Left ventricle myocardium superior (tissue), 1 donor: Measurements from ENCODE around the gene CA10. TPM values are rescaled to one million over a fixed set of nuclear protein-coding genes. Genes with fewer than 3 reads are reported as not detected.

Source experiments
- ATAC-seq: fragments of 200-7000 bp; cut with Tn5 transposase; one replicate; pipeline ENCODE4 v1.9.1; 2020; ENCODE audit warnings: mild to moderate bottlenecking, moderate library complexity
- DNase-seq: peaks from one replicate; pipeline ENCODE4 v3.0.0-alpha.2; 2020
- intact Hi-C: fragments of 100-400 bp; cut with micrococcal nuclease; formaldehyde crosslinking; loops from one replicate; pipeline ENCODE4 v1.11.0; 2022
- total RNA-seq: library from RNA; stranded (reverse); fragmentation: NEBNext Ultra II Directional; extraction: Animal tissue kit (Norgen Biotek cat#: 25700); gene quantifications from one replicate; pipeline ENCODE4 v1.2.1, GENCODE V29; 2021
- donor health status: DM: no; HTN: yes; CAD: no; lungs with severe emphysema.

The CA10 gene
- total RNA-seq, 1 donor from 2014 or later = not detected

DNA sequence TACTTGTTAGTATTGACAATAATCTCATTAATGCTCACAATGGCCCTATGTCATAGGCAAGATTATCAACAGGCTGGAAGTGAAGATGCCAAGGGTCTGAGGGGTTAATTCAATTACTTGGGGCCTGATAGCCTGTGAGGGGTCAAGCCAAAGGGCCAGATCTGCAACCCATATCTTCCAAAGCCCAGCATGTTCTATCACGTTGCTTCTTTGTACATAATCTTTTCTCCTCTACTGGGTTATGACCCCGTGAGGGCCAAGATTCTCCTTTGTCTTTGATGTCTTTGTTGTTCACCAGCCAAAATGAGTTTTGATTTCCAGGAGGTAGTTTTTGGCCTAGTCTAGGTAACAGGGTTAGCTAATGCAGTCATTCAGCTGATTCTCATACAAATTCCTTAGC lies 551.0 kb downstream of the CA10 start:
- no peak for ATAC-seq
- DNase-seq = no peak
- intact Hi-C loops = no loop called here

DNA sequence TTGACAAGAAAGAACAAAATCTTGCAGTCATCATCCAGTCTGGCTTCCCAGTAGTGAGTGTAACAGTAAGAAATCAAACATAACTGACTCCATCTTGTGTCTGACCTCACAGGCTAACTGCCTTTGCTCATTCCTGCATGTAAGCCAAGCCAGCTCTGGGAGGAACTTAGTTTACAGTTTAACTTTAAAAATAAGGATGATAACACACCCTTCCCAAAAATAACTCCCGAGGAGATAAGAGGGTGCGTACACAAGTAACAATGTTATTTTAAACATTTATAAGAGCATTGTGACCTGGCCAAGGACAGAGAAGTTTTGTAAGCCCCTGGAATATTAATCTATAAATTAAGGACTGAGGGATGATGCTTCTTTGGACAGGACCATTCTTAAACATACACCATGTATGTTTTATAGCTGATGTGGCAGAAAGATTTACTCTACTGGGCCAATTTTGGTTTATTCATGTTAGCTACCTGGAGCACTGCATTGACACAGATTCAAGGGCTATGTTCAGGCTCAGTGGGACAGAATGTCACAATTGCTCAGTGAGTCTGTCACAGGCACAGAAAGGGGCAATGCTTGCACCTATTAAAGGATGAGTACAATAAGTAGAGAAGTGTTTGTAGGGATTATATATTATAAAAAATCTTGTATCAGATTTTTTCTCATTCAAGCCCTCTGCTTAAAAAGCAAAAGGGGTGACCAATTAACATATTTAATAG lies 554.1 kb downstream of the CA10 start:
- intact Hi-C loops = no loop called here
- DNase-seq (no peak), ATAC-seq (peak; percentile 66)

DNA sequence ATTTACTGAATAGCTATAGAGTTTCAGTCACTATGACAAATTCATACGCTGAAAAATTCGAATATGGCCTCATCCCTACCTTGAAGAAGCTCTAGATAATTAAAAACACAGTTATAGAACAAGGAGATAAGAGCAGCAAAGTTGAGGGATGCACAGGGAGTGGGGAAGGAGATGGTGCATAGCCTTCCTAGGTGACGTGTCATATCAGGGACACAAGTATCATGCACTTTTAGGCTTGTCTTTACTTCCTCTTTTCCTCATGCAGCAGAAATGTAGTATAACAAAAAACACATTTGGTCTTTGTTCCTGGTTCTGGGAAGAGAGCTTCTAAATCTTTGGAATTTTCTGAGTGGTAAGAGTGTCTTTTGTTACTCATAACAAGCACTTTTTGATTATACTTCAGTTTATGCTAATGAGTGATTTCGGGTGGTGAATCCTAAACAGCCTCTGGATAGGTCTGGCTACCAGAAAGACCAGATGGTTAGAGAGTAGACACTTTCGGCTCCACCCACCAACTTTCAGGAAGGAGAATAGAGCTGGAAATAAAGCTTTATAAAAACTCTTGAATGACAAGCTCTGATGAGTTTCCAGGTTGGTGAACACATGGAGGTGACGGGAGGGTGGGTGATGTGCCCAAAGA lies 556.8 kb downstream of the CA10 start:
- DNase-seq = no peak
- ATAC-seq = no peak
- intact Hi-C loops = no loop called here

DNA sequence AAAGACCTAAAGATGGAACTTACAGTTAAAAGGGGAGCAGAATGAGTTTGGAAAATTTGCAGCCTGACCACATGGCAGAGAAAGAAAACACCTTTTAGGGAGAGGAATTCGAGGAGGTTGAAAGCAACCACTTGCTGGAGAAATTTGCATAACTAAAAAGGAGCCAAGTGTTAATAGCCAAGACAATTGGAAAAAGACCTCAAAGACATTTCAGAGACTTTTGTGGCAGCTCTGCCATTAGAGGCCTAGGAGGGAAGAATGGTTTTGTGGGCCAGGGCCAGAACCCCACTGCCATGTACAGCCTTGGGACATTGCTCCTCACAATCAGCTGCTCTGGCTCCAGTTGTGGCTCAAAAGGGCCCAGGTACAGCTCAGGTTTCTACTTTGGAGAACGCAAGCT lies 559.7 kb downstream of the CA10 start:
- intact Hi-C loops = no loop called here
- no peak for ATAC-seq
- DNase-seq = no peak

DNA sequence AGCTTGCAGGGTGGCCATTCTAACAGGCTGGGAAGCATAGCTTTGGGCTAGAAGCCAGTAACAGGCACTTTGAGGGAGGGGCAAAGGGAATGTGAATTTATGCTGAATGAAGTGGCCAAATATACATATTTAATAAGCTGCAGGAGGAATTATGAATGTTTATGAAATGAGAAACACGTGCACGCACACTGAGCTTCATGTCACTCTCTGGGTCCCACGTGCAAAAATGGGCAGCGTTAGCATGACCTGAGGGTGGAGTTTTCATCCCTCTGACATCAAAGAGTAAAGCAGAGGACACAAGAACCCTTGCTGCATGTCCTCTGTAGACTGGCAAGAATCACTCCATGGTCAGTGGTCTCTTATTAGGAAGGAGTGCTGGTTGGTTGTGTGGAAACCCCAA lies 561.2 kb downstream of the CA10 start:
- ATAC-seq = no peak
- intact Hi-C loops = no loop called here
- DNase-seq = no peak

DNA sequence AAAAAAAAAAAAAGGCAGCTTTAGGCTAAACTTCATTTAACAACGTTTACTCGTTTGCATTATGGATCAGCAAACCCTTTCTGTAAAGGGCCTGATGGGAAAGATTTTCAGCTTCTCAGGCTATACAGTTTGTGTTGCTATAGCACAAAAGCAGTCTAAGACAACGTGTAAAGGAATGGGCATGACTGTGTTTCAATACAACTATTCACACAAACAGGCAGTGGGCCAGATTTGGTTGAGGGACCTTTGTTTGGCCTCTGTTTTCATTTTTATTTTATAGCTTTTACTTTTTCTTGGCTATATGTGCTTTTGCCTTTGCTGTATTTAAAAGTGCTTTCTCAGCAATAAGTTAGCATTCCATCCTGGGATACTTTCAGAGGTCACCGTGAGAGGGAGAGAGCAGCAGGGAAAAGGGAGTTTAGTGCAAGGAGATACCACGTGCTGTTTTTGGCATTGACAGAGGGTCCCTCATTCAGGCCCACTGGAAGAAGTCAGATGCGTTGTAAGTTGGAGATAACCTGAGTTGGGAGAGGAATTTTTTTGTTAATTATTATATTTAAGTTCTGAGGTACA lies 562.6 kb downstream of the CA10 start:
- intact Hi-C loops = no loop called here
- ATAC-seq (no peak), DNase-seq (no peak)

DNA sequence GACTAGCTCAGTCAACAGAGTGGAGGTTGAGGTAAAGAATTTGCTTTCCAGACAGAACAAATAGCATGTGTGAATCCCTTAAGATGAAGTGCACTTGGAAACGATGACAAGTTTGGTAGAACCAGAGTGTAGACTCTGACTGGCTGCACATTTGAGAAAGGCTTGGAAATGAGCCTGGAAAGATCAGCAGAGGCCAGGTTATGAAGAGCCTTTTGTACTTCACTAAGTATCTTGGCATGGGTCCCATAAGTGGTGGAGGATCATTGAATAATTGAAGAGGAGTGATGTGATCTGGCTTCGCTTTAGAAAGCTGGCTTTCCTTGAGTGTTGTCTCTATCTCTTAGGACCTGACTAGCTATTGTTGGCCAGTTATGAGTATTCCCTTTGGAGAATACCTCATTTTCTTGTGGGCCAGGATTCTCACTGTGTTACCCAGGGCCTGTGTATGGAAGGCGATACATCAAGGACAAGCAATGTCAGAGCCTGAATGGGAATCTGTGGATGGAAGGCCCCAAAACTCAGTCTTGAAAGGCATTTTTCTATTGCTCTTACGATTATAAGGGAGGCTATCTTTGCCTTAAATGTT lies 568.4 kb downstream of the CA10 start:
- peak; percentile 13 for ATAC-seq
- intact Hi-C loops = no loop called here
- DNase-seq = no peak

DNA sequence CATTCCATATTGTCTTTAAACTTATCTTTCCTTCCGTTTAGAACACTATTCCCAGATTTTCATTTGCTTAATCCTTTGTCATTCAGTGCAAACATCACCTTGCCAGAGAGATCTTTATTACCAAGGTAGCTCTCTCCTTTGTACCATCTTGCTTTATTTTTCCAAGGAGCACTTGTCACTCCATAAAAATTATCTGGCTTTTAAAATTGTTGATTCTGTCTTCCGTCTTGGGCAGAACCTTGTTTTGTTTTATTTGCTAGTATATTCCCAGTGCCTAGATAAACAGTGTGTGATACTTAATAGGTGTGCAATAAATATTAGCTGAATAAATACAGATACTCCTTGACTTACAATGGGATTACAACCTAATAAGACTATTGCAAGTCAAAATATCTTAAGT lies 570.5 kb downstream of the CA10 start:
- ATAC-seq = no peak
- intact Hi-C loops = no loop called here
- DNase-seq = no peak

DNA sequence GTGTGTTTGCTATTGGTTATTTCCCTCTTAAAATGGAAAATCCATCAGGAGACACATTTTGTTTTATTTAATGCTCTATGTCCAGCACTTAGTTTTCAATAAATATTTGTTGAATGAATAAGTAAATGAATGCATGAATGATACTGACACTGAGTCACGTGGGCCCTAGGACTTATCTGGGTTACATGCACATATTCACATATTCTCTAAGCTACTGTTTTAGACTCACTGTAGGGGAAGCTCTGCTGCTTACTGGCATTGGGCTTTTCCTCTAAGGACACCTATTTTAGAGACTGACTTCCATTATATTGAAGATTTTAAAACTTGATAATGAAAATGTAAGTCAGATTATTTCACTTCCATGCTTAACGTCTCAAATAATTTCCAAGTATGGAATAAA lies 571.0 kb downstream of the CA10 start:
- intact Hi-C loops = no loop called here
- ATAC-seq (no peak), DNase-seq (no peak)

DNA sequence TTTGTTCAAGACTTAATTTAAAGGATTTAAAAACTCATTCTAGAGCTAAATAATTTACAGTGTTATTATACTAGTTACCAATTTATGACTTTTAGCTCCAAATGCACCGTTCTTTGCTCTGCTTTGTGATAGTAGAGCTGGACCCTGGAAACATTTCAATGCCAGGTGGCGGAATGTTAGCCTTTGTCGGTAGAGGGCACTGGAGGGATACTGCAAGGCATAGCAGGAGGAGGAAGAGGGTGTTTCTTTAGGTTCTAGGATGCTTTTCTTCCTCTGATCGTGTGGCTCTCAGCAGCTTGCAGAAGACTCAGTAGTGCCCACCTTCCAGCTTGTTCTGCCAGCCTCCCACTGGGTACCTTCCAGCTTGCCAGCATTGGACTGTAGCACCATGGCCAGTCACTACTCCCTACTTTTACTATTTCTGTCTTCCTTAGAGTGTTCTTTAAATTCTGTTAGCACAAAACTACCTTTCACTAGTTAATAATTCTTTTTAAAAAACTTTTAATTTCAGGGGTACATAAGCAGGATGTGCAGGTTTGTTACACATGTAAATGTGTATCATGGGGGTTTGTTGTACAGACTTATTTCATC lies 572.9 kb downstream of the CA10 start:
- intact Hi-C loops = no loop called here
- ATAC-seq = no peak

DNA sequence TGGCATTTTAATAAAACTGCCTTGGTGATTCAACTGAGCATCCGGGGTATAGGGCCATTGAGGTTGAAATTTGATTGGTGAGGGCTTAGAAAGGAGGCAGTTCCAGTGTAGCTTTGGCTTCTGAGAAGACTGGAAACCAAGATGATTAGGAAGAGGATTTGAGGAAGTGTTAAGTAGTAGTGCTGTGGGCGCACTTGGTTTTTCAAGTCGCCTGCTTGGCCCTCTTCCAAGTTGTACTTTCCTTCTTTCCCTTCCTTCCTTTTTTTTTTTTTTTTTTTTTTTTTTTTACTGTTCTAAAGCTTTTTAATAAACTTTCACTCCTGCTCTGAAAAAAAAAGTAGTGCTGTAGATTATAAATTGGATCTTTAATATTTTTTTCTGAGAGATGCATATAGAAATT lies 577.6 kb downstream of the CA10 start:
- intact Hi-C loops = no loop called here
- ATAC-seq = no peak
- DNase-seq = no peak

More for the DNA sequence above, 572.9 kb downstream of the CA10 start:
- no peak for DNase-seq
